GM19240 (cell line): ENCODE data around the gene TDRD10.
"Not testable (repeated sequence)": the region's sequence is repeated elsewhere in the genome, so short reads cannot be mapped to it uniquely, and the experiment has no call there.

Experiments used
- DNase-seq: peaks from one replicate; pipeline ENCODE4 v3.0.0; 2011; ENCODE audit warnings: low spot score; ENCODE audit not compliant: insufficient read length

The TDRD10 gene

DNA sequence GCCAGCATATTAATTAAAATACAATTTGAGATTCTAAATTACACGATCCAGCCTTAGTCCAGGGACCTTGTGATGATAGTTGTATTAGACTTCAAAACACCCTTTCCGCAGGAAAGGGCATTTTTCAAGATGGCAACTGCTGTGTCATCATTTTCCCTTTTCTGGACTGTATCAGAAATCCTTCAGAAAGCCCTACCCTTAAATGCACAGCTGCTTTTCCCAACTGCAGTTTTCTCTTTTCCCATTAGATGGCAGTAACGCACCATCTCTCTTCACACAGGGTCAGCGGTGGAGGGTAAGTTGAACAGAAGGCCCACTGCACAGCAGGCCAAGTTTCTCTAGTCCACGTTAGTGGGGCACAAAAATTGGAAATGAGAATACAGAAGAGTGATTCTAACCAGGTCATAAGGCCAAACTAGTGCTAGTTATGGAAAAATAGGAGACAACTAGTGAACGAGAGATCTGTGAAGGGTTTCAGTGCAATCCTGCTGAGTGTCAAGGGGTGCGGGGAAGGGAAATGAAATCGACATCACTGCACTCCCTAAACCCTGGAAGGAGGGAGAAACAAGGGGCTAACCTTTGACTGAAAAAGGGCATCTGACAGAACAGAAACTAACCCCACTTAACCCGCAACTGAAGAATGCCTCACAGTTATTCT lies 22.1 kb upstream of the TDRD10 start:
- peak; percentile 58 for DNase-seq

DNA sequence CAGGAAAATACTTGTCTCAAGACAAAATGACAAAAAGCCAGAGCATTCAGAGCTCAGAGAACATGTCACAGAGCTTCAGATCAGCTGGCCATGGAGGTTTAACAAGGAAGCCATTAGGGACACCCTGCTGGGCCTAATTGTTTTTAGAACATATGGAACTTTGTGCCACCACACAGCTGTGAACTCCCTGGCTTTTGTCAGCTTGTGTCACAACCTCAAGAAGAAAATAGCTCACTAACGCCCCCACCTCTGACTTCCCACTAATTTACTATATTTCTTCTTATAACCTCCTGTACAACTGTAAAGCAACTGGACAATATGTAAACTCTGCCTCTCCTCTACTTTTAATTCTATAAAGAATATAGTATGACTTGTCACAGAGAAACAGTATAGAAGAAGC lies 21.0 kb upstream of the TDRD10 start:
- DNase-seq, result no peak

DNA sequence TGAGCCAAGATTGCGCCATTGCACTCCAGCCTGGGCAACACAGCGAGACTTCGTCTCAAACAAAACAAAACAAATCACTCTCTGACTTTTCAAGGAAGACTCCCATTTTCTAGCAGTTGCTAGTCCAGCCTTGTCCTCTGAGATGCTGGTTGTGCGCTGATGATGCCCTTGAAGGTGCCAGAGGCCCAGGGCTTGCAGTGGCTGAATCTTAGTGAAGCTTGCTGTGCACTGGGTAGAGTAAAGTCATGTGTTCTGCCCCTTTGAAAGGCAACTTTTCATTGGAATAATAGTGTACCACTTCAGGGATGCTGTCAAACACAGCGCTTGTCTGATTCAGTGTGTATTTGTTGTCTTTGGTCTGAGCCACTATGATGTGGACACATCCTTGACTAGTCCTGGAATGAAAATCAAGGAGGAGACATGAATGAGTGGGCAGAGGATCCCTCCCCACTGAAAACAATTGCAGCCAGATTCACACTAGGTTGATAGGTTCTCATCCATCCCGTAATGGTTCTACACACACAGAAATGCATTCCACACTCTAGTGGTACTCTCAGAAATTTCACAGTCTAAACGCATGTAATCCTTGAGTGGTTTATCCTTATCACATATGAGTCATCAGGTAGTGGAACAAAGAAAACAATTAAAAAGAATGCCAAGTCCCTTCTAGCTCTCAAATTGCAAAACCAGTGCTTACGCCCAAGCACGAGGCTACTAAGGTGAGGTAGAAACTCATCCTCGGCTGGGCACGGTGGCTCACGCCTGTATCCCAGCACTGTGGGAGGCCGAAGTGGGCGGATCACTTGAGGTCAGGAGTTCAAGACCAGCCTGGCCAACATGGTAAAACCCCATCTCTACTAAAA lies 17.8 kb upstream of the TDRD10 start:
- DNase-seq, result no peak

DNA sequence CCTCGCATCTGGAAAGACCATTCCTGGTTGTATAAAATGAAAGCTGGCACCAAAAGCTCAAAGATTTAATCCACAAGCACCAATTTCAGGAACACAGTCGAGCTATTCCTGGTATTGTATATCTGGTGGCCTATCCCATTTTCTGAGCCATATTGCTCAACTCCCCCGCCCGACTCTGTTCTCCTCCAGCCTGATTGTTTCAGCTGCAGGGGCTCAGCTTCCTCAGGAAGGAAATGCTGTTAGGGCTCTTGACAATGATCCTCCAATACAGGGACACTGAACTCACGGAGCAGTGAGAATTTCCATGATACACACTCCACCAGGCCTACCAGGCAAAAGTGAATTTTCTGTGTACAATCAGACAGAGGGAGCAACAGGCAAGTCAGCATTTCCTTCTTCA lies 16.9 kb upstream of the TDRD10 start:
- DNase-seq, result no peak

DNA sequence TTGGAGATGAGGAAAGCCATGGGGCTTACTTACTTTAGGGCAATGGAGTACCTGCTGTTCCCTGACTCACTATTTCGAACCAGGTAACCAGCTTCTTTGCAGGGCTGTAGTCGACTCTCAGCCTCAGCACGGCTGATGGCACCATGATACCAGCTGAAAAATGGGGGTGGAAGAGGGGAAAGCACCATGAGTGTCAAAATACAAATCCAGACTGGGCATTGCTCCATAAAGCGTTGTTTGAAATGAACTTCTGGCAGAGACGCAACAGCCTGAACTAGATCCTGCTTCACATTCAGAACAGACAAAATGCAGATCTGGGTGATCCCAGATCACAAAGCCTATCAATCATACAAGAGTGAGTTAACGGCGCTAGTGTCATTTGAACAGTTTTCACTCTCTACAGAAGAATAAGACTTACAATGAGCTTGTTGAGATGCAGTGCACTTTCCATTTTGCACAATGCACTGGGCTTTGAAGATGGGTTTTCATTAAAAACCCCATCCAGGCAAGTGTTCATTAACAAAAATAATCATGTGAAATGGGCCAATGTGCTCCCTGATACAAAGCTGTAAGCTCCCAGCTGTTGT lies 16.0 kb upstream of the TDRD10 start:
- no peak for DNase-seq

DNA sequence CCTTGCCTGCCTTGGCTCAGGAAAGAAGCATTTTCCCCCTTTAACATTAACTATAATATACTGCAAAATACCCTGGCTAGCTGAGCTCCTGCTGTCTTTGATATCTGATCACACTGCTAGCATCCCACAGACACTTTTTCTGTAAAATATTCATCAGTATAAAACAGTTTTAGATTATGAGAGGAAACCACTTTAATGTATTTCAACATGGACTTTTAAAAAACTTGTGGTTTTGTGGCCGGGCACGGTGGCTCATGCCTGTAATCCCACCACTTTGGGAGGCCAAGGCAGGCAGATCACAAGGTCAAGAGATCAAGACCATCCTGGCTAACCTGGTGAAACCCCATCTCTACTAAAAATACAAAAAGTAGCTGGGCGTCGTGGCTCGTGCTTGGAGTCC lies 15.3 kb upstream of the TDRD10 start:
- DNase-seq, result not testable (repeated sequence)

DNA sequence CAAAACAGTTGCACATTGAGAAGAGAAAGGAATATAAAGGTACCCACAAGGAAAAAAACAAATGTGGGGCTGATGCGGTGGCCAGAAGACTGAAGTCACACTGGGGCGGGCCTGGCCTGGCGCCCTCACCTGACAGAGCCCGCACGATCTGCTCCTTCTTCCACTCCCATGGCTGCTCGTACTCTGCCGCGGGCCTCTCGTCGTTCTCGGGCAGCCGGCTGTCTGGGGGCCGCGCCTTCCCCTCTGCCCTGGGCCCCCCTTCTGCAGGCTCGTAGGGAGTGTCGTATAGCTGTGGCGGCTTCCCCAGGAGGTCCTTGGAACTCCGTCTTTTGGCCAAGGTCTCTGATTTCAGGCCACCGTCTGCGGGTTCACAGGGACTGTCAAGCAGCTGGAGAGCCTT lies 13.1 kb upstream of the TDRD10 start:
- DNase-seq, result no peak

DNA sequence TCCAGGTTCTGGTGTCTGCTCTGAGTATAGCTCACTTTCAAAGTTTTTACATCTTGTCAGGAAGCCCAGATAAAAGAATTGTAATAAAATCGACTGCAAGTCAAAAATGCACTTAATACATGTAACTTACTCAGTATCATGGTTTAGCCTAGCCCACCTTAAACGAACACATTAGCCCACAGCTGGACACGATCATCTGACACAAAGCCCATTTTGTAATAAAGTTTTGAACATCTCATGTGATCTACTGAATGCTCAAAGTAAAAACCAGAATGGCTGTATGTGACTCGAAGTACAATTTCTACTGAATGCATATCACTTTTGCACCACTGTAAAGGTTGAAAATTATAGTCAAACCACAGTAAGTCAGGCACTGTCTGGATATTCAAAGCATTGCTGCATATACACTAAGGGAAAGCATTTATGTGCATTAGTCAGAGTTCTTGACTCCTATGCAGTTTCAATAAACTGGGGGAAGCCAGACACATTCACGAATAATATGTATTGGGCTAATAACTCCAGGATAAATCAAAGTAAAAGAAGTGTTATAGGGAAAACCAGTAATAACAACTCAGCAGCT lies 12.2 kb upstream of the TDRD10 start:
- no peak for DNase-seq

DNA sequence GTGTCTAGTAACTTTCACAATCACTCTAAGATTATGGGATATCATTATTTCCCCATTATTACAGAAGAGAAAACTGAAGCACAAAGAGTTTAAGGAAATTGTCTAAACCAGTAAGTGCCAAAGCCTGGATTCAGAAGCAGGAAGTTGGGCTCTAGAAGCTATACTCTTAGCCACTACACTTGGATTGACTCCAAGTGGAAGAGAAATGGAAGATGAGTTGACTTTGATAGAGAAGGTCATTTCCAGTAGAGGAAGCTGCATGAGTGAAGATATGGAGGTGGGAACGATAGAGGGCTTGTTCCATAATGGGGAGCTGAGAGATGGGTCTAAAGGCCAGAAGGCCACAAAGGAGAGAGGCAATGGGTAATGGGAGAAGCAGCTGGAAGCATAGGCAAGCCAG lies 11.7 kb upstream of the TDRD10 start:
- DNase-seq, result no peak

DNA sequence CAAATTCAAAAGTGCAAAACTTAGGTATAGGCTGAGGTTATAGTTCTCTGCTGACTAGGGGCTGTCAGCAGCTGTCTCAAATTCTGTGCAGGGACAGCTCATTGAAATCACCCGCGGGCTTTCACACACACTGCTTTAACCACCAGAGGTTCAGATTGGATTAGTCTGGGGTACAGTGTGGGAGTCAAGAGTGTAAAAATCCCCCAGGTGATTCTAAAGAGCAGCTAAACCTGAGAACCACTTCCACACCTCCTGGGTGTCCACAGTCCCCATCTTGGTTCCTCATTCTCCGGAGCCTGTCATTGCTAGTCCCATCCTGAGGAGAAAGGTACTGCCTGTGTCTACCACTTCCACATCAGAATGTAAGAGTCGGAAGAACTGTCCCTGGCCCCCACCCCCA lies 9.9 kb upstream of the TDRD10 start:
- no peak for DNase-seq

DNA sequence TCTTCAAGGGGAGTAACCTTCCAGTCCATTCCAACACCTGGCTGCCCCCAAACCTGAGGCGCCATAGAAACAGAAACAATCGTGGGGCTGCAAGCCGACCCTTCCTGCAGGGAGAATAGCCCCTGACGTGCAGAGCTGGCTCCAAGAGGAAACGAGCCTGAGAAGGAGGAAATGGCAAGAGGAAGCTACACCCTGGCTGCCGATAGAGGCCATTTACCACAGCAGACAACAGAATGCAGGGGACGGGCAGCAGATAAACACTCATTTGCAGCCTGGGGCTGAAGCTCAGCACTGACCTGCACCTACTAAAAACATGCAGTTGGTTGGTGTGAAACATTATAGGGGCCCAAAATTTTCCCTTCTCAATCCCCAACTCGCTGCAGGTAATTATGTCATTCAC lies 8.7 kb upstream of the TDRD10 start:
- no peak for DNase-seq

DNA sequence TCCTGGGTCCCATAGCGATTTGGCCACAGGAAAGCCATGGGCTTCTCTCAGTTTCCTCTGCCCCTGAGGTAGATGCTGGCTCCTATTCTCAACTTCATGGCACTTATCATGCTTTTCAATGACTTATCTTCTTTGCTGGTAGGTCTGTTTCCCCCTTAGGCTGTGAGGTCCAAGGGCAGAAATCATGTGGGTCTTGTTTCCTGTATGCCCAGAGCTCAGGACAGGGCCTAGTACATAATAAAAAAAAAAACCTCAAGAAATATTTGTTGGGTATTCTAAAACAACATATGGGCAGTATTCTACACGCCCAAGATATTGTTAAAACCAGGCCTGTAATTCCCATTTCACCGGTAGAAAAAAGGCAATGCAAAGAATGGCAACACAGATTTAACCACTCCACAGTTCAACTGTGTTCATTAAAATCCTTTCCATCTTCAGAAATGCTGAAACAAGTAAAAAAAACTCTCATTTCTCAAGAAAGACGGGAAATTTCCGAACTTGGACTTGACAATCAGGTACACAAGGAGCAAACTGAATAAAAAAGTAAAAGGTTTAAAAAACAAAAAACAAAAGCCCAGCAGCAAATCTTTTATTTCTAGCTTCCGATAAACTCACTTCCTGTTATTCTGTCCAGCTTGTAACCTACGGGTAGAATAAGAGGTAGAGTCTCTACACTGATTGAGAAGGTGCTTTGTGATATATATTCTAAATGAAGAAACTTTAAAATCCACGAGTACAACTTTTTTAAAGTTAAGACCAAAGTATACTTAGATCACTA lies 6.3 kb upstream of the TDRD10 start:
- DNase-seq, result no peak

DNA sequence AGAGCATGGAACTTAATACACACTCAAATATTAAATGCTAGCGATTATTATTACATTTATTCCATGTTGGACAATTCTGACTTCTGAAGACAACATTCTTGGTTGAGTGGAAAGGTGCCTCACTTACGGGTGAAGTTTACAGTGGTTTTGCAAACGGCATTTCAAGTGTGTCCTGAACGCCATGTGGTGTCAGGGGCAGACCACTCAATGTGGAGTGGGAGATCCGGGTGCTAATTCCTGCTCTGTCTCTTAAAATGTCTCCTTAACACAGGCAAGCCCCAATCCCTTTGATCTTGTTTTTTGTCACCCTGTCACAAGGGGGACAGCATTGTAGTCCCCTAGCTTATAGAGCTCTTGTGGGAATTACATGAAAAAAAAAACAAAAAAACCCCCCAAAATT lies 5.6 kb upstream of the TDRD10 start:
- no peak for DNase-seq

DNA sequence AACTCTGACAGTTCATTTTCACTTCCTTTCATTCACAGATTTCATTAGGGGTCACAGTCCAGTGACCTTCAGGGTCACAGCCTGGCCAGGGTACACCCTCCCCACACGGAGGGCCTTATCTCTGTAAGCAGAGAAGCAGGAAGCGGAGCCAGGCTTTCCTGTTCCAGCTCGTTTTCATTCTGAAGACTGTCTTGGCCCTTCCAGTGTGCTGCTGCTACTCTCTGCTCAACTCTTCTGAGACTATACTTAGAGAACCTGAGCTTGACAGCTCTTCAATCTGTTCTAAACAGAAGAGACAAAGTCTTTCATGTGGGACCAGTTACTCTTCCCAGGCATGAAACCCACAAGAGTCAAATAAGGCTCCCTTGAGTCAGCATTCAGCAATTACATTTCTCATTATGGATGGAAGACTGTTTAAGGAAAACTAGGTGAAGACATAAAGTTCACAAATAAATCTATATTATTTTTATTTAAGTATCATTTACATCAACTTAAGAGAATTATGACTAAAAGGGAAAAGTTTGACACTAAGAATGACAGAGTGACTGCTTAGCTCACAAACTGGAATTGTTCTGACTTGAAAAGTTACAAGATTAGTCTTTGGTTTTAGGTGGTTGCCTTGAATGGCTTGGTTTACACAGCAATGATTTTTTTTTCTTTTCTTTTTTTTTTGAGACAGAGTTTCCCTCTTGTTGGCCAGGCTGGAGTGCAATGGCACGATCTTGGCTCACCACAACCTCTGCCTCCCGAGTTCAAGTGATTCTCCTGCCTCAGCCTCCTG lies 4.8 kb upstream of the TDRD10 start:
- no peak for DNase-seq

DNA sequence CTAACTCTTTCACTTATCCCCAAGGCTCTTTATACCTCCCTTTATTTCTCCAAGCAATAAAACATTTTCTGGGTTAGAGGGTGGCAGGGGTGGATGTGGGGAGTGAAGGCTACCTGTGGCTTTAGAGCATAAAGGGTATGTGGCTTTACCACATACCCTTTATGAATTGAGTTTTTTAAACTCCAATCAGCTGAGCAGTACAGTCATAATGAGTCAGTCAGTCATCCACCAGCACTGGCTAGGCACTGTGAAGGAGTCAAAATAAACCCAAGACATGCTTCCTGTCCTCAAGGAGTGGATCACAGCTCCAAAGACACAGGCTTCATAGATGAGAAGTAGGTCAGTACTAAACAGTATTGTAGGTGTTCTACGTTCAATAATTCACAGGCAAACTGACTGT lies 2.6 kb upstream of the TDRD10 start:
- DNase-seq, result no peak

DNA sequence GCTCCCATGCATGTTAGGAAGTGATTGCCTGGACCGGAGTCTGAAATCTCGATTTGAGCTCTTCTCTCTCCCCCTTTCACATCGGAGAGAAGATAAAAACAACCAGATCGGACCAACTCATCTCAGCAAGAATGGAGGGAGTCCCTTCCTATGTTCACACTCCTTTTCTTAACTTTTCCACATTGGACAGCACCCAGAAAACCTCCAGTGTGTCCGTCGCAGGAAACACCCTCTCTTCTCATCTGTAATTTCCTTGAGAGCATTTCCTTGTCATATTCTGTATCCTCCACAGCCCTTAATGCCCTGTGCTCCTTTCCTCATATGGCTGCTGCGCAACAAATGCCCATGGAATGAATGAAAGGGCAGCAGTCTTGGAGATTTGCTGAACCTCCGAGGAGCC lies 1.5 kb upstream of the TDRD10 start:
- no peak for DNase-seq

DNA sequence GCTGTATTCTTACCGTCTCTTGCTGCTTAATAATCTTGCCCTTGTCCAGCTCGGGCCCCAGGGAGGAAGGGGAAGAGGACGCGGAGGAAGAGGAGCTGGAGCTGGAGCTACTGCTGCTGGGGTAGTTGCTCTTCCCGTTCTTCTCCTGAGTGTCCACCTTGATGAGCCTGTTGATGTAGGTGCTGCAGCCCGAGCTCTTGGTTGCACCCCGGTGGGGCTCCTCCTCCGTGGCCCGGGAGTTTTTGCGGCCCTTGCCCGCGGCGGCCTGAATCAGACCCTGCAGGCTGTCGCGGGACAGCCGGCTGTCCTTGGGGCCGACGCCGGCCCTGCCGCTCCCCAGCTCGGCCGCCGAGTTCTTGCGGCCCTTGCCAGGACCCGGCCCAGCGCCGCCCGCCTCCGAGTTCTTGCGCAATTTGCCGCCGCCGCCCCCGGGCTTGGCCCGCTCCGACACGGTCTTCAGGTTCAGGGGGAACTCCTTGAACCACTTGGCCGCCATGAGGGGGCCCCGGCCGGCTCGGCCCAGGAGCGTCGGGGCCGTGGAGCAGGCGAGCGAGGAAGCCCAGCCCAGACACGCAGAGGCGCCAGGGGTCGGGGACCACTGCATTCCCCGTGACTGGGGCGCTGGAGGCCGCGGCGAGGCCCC lies 475 bp upstream of the TDRD10 start:
- DNase-seq, result no peak

DNA sequence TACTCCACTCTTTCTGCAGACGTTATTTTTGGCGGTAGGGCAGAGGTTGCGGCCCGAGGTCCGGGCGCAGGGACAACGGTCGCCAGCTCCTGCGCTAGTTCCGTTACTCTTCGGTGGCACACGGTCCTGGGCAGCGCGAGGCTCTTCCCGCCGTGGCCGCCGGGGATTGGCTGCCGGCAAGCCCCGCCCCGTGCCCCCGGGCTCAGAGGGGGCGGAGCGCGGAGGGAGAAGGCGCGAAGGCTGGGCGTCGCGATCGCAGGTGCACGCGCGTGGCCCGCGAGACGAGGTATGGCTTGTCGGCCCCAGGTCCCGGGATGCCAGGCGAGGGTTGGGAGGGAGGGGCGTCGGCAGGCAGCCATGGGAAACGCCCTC lies 711 bp downstream of the TDRD10 start:
- no peak for DNase-seq

DNA sequence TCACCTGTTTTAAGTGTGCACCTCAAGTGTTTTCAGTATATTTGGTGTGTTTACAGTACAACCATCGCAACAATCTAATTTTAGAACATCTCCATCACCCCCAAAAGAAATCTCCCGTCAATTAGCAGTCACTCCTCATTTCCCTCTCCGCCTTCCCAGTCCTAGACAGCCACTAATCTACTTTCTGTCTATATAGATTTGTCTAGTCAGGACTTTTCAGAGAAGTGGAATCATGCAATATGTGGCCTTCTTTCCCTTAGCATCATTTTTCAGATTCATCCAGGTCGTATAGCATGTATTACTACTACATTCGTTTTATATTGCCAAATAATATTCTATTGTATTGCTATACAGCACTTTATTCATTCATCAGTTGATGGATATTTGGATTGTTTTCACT lies 1.9 kb downstream of the TDRD10 start:
- no peak for DNase-seq

DNA sequence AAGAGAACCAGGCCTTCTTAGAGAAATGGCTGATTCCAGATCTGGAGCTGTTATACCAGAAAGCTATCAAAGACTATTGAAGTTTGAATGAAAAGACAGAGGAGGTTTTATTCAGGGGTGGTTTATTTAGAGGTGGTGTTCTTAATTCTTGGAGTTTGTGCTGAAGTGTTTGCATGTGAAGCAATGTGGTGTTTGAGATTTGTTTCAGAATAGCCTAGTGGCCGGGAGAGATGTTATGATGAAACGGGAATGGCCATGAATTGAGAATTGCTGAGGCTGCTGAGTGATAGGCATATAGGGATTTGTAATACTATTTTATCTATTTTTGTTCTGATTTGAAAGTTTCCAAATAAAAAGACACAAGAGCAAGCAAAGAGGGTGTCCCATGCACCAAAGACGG lies 10.7 kb downstream of the TDRD10 start:
- DNase-seq, result no peak
